ENCODE results near the gene TMC6.

The TMC6 gene

GRCh38 chr17:78063489-78063888 lies 65.1 kb downstream of the TMC6 start:
- DNase-seq, result no peak

GRCh38 chr17:78062596-78062995 lies 66.0 kb downstream of the TMC6 start:
- no peak for DNase-seq

Measured in NCI-H526 treated with DMSO at 0.1 percent for 48 hours (cell line).